Measurements from ENCODE around the gene C9orf153. TPM values are rescaled to one million over a fixed set of nuclear protein-coding genes. Genes with fewer than 3 reads are reported as not detected.
"Not testable (repeated sequence)": the region's sequence is repeated elsewhere in the genome, so short reads cannot be mapped to it uniquely, and the experiment has no call there.

The C9orf153 gene
- total and polyA plus RNA-seq, 2 experiments from 2014 or later = not detected

GRCh38 chr9:86201474-86202337 is 57.8 kb downstream of the C9orf153 start:
- no peaks in the 10 kb centered on the region for H3K4me1 ChIP-seq (ENCODE audit: insufficient read depth)
- no peak overlapping the region for H3K4me3 ChIP-seq
- TF ChIP-seq EZH2 (IDR thresholded peaks at IDR 0.05; ENCODE audit: borderline replicate concordance) (no peak), CTCF (IDR thresholded peaks at IDR 0.05; ENCODE audit: poor library complexity) (no peak), EZH2phosphoT487 (IDR thresholded peaks at IDR 0.05; ENCODE audit: low read depth, severe bottlenecking, unreplicated experiment) (no peak)
- no peaks in the 10 kb centered on the region for H3K79me2 ChIP-seq
- H3K4me2 ChIP-seq = no peak overlapping the region
- H3K27ac ChIP-seq = no peak overlapping the region
- H3K27me3 ChIP-seq = no peaks in the 10 kb centered on the region
- no peak overlapping the region for H2AFZ ChIP-seq
- 76% methylated on average over 5 of the region's 5 CpGs for WGBS (ENCODE audit: low lambda C conversion rate, missing lambda C conversion rate)
- no peak for DNase-seq (ENCODE audit: low spot score)
- H3K9me3 ChIP-seq (ENCODE audit: low read depth) = no peaks in the 10 kb centered on the region
- H3K9me2 ChIP-seq (replicated peaks; ENCODE audit: insufficient read depth) = no peaks in the 10 kb centered on the region
- no peaks in the 10 kb centered on the region for H4K20me1 ChIP-seq (ENCODE audit: insufficient read depth, poor library complexity, severe bottlenecking)
- no peaks in the 10 kb centered on the region for H3K36me3 ChIP-seq (replicated peaks; ENCODE audit: insufficient read depth, low read depth)

- Histone ChIP-seq H3K27me3 (no peaks in the 10 kb centered on the region), H3K4me2 (no peak overlapping the region), H2AFZ (no peak overlapping the region), H3K9me2 (replicated peaks; ENCODE audit: insufficient read depth) (no peaks in the 10 kb centered on the region), H3K36me3 (replicated peaks; ENCODE audit: insufficient read depth, low read depth) (no peaks in the 10 kb centered on the region), H4K20me1 (ENCODE audit: insufficient read depth, poor library complexity, severe bottlenecking) (no peaks in the 10 kb centered on the region), H3K27ac (no peak overlapping the region), H3K79me2 (no peaks in the 10 kb centered on the region), H3K9me3 (ENCODE audit: low read depth) (no peaks in the 10 kb centered on the region), H3K4me1 (ENCODE audit: insufficient read depth) (no peaks in the 10 kb centered on the region), H3K4me3 (no peak overlapping the region)
- WGBS (ENCODE audit: low lambda C conversion rate, missing lambda C conversion rate) = 62% methylated on average over 2 of the region's 2 CpGs
- DNase-seq (ENCODE audit: low spot score) = no peak
- TF ChIP-seq EZH2phosphoT487 (IDR thresholded peaks at IDR 0.05; ENCODE audit: low read depth, severe bottlenecking, unreplicated experiment) = no peak
- no peak for TF ChIP-seq EZH2 (IDR thresholded peaks at IDR 0.05; ENCODE audit: borderline replicate concordance)
- no peak for TF ChIP-seq CTCF (IDR thresholded peaks at IDR 0.05; ENCODE audit: poor library complexity)
These were observed 58.8 kb downstream of the C9orf153 start for GRCh38 chr9:86200599-86201162.

GRCh38 chr9:86193088-86193487 is 66.4 kb downstream of the C9orf153 start:
- DNase-seq (ENCODE audit: low spot score) = no peak
- Histone ChIP-seq H3K36me3 (replicated peaks; ENCODE audit: insufficient read depth, low read depth) (no peaks in the 10 kb centered on the region), H3K79me2 (no peaks in the 10 kb centered on the region), H3K27me3 (no peaks in the 10 kb centered on the region), H3K27ac (no peak overlapping the region), H3K9me3 (ENCODE audit: low read depth) (no peaks in the 10 kb centered on the region), H3K4me2 (no peak overlapping the region), H2AFZ (no peak overlapping the region), H3K9me2 (replicated peaks; ENCODE audit: insufficient read depth) (no peaks in the 10 kb centered on the region), H3K4me1 (ENCODE audit: insufficient read depth) (no peaks in the 10 kb centered on the region), H3K4me3 (no peak overlapping the region), H4K20me1 (ENCODE audit: insufficient read depth, poor library complexity, severe bottlenecking) (no peaks in the 10 kb centered on the region)
- TF ChIP-seq EZH2 (IDR thresholded peaks at IDR 0.05; ENCODE audit: borderline replicate concordance) (no peak), EZH2phosphoT487 (IDR thresholded peaks at IDR 0.05; ENCODE audit: low read depth, severe bottlenecking, unreplicated experiment) (no peak), CTCF (IDR thresholded peaks at IDR 0.05; ENCODE audit: poor library complexity) (no peak)
- WGBS (ENCODE audit: low lambda C conversion rate, missing lambda C conversion rate) = 81% methylated on average over 4 of the region's 4 CpGs

- not testable (repeated sequence) for H3K9me2 ChIP-seq (replicated peaks; ENCODE audit: insufficient read depth); H3K4me2 ChIP-seq; H3K27me3 ChIP-seq; H3K9me3 ChIP-seq (ENCODE audit: low read depth); H3K4me1 ChIP-seq (ENCODE audit: insufficient read depth); H3K27ac ChIP-seq; H3K79me2 ChIP-seq; H4K20me1 ChIP-seq (ENCODE audit: insufficient read depth, poor library complexity, severe bottlenecking); H3K4me3 ChIP-seq; H2AFZ ChIP-seq; H3K36me3 ChIP-seq (replicated peaks; ENCODE audit: insufficient read depth, low read depth); DNase-seq (ENCODE audit: low spot score)
- 96% methylated on average over 1 of the region's 1 CpG for WGBS (ENCODE audit: low lambda C conversion rate, missing lambda C conversion rate)
These were observed 68.8 kb downstream of the C9orf153 start for GRCh38 chr9:86190700-86191099.

All from hepatocyte (in vitro differentiated cells).